GM21717 (cell line): ENCODE data around the gene PATL2.
A peak's percentile ranks its signal among the peaks of the same experiment; 100 is the strongest.
"Not testable (repeated sequence)": the region's sequence is repeated elsewhere in the genome, so short reads cannot be mapped to it uniquely, and the experiment has no call there.

Source experiments
- ATAC-seq: cut with Tn5 transposase; IDR thresholded peaks from one replicate; pipeline ENCODE4 v1.9.1; 2021; ENCODE audit warnings: mild to moderate bottlenecking, moderate library complexity; ENCODE audit not compliant: unreplicated experiment

PATL2 gene

DNA sequence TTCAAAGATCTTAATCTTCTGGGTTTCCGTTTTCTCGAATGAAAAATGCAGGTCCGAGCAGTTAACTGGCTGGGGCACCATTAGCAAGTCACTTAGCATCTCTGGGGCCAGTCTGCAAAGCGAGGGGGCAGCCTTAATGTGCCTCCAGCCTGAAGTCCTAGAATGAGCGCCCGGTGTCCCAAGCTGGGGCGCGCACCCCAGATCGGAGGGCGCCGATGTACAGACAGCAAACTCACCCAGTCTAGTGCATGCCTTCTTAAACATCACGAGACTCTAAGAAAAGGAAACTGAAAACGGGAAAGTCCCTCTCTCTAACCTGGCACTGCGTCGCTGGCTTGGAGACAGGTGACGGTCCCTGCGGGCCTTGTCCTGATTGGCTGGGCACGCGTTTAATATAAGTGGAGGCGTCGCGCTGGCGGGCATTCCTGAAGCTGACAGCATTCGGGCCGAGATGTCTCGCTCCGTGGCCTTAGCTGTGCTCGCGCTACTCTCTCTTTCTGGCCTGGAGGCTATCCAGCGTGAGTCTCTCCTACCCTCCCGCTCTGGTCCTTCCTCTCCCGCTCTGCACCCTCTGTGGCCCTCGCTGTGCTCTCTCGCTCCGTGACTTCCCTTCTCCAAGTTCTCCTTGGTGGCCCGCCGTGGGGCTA is at the start of gene PATL2, which contains the start of gene B2M:
PATL2 (minus strand) TSS at position 228 of the 647 bp plus-strand sequence. CDS start 34,833 bp downstream, outside the sequence.
B2M (plus strand) TSS at position 422 of the 647 bp plus-strand sequence; CDS start at position 452, 30 bp downstream.
- ATAC-seq: peak; percentile 78

DNA sequence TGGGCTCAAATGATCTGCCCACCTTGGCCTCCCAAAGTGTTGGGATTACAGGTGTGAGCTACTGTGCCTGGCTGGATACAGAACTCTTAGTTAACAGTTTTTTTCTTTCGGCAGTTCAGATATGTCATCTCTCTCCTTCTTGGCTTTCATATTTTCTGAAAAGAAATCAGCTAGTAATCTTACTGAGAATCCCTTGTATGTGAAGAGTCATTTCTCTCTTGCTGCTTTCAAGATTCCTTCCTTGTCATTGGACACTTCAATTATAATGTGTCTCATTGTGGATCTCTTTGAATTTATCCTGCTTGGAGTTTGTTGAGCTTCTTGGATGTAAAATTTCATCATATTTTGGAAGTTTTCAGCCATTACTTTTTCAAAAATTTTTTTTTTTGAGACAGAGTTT is 42.2 kb upstream of the PATL2 start:
- no peak for ATAC-seq

DNA sequence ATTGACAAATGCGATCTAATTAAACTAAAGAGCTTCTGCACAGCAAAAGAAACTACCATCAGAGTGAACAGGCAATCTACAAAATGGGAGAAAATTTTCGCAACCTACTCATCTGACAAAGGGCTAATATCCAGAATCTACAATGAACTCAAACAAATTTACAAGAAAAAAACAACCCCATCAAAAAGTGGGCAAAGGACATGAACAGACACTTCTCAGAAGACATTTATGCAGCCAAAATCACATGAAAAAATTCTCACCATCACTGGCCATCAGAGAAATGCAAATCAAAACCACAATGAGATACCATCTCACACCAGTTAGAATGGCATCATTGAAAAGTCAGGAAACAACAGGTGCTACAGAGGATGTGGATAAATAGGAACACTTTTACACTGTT is 32.3 kb upstream of the PATL2 start:
- not testable (repeated sequence) for ATAC-seq

DNA sequence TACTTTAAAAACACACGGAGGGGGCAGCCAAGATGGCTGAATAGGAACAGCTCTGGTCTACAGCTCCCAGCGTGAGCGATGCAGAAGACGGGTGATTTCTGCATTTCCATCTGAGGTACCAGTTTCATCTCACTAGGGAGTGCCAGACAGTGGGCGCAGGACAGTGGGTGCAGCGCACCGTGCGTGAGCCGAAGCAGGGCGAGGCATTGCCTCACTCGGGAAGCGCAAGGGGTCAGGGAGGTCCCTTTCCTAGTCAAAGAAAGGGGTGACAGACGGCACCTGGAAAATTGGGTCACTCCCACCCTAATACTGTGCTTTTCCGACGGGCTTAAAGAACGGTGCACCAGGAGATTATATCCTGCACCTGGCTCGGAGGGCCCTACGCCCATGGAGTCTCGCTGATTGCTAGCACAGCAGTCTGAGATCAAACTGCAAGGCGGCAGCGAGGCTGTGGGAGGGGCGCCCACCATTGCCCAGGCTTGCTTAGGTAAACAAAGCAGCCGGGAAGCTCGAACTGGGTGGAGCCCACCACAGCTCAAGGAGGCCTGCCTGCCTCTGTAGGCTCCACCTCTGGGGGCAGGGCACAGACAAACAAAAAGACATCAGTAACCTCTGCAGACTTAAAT is 28.2 kb upstream of the PATL2 start:
- not testable (repeated sequence) for ATAC-seq

DNA sequence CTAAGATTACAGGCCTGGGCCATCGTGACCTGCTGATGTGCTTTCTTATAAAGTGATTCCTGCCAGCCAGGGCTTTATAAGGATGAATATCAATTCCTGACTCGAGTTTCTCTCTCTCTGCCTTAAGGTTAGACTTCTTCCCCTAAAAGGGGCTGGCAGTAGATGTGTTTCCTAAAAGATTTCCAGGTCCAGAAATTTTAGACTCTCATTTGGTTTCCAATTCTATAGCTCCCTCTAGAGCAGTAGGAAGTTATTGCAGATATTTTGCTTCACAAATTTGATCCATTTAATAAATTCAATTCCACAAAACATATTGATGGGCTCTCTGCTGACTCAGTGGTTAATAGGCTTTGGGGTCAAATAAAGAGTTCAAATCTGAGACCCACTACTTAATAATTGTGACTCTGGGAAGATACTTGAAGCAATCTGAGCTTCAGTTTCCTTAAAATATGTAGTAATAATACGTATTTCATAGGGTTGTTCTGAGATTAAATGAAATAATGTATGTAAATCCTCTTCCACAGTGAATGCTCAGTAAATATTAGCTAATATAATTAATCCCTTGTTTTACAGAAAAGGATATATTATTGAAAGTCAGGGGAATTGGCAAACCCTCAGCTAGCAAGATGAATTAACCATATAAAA is 27.3 kb upstream of the PATL2 start:
- no peak for ATAC-seq

DNA sequence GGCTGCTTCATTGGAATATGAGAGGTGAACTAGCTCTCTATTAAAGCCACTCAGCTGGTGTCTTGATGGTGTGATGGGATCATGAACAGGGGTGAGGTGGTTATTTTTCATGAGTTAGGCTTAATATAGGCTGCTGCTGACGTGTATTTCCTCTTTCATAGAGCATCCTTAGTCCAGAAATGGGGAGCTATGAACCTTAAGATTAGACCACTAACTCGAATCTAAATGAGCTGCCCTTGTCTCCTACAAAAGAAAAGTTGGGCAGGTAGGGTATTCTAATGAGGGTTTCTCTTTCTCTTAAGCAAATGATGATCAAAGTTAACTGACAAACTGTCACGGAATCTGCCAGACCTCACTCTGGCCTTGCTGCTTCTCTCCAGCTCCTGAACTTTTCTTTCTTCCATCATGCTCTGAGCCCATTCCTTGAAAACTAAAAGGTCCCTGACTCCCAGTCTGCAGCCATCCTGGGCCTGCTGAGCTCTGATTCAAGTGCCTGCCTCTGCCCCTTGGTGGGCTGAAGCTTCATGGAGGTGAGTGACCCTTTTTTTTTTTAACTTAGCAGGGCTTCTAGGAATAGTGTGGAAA is 25.1 kb upstream of the PATL2 start, which contains the start of gene TRIM69:
TRIM69 (plus strand) TSS at position 348 of the 585 bp plus-strand sequence; CDS start at position 525, 177 bp downstream.
- peak; percentile 18 for ATAC-seq

DNA sequence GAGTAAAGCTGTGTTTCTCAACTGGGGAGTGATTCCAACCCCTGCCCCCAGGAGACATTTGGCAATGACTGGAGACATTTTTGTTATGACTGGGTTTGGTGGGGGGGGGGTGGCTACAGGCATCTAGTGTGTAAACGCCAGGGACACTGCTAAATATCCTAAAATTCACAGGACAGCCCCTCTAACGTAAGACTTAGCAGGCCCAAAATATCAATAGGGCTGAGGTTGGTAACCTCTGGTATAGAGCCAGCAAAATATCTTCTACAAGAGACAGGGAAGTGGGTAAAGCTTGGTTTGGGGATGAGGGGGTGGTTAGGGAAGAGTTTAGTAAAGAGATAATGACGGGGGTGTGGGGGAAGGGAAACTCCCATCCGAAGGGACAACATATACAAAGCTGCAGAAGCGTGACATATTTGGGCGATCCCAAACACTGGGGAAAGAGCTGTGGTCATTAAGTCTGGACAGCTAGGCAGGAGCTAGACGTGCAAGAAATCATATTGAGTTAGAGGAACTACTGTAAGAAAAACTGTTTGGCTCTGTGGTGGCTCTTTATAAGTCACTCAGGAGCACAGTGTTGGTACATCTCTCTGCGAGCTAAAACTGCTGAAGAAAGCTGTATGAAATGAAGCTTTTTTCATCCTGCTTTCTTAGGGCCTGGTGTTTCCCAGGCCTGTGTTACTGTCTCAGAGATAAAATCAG is 24.5 kb upstream of the PATL2 start:
- ATAC-seq: peak; percentile 51

DNA sequence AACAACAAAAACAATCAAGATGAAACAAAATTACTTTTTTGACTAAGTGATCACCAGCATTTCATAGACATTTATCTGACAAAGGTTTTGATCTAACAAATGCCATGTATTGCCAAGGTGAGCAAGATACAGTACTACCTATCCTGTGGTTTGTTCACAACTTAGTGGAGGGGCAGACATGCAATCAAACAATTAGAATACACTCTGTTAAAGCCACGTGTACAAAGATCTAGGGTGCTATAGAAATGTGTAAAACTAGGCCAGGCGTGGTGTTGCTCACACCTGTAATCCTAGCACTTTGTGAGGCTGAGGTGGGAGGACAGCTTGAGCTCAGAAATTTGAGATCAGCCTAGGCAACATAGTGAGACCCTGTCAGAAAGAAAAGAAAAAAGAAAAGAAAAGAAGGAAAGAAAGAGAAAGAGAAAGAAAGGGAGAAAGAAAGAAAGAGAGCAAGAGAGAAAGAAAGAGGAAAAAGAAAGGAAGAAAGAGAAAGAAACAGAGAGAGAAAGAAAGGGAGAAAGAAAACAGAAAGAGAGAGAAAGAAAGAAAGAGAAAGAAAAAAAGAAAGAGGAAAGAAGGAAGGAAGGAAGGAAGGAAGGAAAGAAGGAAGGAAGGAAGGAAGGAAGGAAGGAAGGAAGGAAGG is 23.8 kb upstream of the PATL2 start:
- no peak for ATAC-seq

DNA sequence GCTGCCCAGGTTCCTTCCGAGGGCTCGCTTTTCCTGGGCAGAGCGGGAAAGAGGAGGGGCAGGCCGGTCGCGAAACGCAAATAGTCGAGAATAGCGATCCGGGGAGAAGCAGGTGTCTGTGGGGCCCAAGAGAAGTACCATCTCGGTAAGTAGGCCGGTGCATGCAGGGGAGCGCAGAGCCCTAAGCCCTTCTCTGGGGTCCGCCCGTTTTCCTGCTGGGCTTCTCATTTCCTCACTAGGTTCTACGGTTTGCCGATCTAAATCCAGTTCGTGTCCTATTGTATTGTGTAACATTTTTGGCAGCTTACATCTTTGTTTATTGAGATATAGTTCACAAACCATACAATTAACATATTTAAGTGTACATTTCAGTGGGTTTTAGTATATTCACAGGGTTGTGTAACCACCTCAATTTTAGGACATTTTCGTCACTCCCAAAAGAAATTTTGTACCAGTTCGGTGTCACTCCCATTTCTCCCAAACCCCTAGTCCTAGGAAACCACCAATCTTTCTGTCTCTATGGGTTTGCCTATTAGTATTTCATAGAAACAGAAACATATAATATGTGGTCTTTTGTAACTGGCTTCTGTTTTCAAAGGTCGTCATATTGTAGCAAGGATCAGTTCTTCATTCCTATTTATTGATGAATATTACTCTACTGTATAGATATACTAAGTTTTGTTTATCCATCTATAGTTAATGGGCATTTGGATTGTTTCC is 18.4 kb upstream of the PATL2 start:
- peak; percentile 1 for ATAC-seq

DNA sequence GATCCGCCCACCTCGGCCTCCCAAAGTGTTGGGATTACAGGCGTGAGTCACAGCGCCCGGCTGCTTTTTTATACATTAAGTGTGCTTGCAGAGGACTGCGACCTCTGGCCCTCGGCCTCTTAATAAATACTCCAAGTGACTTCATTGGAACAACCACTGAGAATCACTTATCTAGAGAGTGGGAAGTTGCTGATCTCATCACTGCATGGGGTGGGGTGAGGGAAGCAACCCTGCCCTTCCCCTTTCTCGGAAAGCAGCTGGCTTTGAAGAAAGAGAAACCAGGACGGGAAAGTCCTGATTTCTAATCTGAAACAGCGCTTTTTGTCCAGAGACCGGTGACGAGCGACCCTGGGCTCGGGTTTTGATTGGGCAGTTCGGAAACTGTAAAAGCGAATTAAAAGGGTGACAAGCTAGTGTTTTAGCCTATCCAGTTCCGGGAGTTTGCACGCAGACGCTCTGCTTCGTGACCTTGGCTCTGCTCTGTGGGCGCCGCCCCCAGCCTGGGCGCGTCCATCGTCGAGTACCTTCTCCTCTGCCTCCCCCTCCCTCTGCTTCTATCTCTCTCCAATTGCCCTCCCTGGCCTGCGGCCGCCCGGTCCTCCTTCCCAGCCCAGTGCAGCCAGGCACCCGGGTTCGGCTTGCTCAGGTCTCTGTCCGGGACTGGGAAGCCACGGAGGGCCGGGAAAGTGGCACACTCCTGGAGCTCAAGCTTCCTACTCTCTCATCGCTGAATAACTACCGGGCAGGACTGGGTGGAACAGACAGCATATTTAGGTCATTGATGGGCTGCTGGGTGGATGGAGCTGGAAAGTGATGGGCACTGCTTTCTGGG is 17.7 kb upstream of the PATL2 start:
- ATAC-seq: peak; percentile 55

DNA sequence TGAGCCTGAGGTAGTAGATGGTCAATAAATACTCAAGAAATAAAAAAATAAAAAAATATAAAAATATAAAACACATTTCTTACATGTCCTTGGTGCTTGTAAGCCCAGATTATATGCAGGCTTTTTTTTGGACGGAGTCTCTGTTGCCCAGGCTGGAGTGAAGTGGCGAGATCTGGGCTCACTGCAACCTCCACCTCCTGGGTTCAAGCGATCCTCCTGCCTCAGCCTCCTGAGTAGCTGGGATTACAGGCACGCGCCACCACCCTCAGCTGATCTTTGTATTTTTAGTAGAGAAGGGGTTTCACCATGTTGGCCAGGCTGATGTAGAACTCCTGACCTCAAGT is 17.1 kb upstream of the PATL2 start:
- ATAC-seq: not testable (repeated sequence)

DNA sequence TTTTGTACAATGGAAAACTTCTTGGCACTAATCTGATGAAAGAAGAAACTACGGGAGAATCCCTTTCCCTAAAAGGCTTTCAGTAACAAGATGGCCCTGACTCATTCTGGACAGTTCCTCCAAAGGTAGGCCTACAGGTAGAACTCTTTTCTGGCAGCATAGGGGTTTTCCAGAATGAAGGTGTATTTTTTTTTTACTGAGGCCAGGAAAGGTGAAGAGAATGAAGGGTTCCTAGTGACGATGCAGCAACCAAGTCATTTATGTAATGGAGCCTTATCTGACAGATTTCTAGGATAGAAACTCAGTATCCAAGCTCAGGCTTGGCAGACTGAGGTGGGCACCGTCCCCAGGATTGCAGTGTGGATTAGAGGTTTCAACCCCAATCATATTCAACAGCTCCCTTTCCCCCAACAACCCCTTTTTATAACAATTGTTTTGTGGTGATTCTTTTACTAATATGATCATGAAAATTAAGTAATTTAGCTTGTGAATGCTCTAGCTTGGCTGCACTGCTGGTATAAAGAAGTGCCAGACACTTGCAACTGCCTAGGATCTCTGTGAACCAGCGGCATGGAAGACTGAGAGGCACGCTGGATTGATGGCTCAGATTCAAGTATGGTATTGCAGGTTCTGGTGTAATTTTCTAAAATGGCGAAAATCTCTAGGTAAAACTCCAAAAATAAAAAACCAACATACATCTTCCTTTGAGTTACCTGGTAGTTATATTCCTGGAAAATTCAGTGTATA is 16.5 kb upstream of the PATL2 start:
- no peak for ATAC-seq

DNA sequence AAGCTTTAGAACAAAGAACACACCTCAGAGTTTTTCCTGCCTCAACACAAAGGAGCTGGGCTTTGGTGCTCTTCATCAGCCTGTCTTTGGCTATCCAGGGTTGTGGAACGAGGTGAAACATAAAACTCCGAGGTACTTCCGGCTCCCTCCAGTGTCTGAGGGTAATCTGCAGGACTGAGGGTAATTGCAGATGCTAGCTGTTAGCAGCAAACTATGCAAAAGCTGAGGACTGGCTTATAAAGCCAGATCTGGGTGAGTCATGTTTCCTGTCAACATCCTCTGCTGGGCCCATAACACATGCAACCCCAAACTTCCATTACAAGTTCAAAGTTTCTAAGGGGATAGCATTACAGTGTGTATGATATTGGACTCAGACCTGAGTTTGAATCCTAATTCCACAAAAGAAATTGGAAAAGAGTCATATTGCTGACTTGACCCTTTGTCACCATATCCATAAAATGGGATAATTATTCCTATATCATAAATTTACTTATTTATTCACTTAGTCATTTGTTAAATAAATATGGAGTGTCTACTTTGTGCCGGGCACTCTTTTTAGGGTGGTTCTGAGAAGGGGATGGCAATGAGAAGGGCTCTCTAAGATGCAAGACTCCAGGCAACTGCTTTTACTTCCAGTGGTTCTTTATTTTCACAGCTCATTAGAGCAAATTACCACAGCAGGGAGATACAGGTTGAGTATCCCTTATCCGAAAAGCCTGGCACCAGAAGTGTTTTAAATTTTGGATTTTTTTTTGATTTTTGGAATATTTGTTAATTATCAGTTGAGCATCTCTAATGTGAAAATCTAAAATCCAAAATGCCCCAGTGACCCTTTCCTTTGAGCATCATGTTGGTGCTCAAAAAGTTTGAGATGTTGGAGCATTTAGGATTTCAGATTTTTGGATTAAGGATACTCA is 15.7 kb upstream of the PATL2 start:
- ATAC-seq: peak; percentile 23

DNA sequence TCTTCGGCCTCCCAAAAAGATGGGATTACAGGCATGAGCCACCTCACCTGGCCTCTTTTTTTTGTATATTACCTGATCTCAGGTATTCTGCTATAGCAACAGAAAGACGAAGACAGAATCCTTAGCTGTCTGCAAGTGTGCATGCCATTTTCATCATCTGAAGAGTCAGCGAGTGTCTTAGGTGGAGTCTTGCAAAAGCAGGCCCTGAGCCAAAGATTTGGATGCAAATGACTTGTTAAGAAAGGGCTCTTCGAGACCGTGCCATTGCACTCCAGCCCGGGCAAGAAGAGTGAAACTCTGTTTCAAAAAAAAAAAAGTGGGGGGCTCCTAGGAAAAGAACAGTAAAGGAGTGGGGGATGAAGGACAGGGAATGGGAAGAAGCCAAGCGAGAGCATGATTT is 15.0 kb upstream of the PATL2 start:
- no peak for ATAC-seq

DNA sequence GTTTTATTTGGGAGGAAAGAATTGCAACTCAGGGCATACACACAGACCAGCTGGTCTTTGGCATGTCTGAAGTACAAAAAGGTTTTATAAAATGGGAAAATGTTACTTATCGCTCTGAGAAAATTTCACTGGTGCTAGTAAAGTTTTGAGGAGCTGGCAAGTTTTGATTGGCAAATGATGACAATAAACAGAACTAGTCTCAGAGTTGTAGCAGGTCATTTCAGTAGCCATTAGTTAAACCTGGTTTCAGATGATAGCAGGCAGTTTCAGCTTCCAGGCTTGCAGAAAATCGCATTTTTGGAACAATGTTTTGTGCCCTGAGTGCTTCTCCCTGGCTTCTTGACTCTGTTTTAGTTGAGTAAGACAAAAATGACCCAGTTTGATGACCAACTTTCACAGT is 10.9 kb upstream of the PATL2 start:
- ATAC-seq: no peak

DNA sequence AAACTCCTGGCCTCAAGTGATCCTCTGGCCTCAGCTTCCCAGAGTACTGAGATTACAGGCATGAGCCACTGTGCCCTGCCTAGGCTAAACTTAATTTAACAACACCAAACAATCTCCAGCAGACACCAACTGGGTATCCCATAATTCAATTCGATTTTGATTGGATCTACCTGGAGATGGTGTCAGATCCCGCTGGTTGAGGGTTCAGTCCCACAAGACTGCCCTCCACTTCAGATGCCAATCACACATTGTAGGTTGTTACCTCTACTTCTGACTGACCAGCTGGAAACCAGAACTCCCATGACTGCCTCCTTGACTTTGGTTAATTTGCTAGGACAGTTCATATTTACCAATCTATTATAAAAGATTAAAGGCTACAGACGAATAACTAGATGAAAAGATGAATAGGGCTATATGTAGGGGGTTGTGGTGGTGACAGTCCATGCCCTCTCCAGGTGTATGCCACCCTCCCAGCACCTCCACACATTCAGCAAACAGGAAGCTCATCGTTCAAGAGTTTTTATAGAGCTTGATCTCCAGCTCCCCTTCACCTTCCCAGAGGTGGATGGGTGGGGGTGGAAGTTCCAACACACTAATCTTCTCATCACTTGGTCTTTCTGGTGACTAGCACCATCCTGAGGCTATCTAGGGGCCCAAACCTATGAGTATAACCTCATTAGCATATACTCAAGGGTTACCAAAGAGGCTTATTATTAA is 9.5 kb upstream of the PATL2 start:
- no peak for ATAC-seq

DNA sequence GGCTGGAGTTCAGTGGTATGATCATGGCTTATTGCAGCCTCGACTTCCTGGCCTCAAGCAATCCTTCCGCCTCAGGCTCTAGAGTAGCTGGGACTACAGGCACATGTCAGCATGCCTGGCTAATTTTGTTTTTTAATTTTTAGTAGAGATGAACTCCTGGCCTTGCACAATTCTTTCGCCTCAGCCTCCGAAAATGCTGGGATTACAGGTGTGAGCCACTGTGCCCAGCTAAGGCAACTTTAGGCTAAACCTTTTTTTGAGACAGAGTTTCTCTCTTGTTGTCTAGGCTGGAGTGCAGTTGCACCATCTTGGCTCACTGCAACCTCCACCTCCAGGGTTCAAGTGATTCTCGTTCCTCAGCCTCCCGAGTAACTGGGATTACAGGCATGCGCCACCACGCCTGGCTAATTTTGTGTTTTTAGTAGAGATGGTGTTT is 8.9 kb upstream of the PATL2 start:
- not testable (repeated sequence) for ATAC-seq
